Measurements from ENCODE around the gene ENAH.
"Not testable (repeated sequence)": the region's sequence is repeated elsewhere in the genome, so short reads cannot be mapped to it uniquely, and the experiment has no call there.

The ENAH gene

GRCh38 chr1:225642177-225642576 lies 10.7 kb downstream of the ENAH start:
- no peak for DNase-seq

GRCh38 chr1:225638853-225639252 lies 14.1 kb downstream of the ENAH start:
- no peak for DNase-seq

GRCh38 chr1:225637651-225638199 lies 15.2 kb downstream of the ENAH start:
- DNase-seq: no peak

DNA sequence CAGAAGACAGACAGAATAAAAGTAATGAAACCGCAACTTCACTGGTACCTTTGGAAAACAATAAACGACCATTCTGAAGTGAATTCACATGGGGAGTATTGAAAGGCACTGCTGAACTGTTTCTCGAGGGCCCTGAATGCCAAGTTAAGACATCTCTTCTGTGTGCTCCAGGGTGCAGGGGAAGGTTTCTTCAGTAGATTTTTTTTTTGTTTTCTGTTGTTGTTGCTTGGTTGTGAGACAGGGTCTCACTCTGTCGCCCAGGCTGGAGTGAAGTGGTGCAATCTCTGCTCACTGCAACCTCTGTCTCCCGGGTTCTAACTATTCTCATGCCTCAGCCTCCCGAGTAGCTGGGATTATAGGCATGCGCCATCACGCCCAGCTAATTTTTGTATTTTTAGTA lies 15.9 kb downstream of the ENAH start:
- DNase-seq: not testable (repeated sequence)

GRCh38 chr1:225635649-225636048 lies 17.3 kb downstream of the ENAH start:
- DNase-seq: no peak

DNA sequence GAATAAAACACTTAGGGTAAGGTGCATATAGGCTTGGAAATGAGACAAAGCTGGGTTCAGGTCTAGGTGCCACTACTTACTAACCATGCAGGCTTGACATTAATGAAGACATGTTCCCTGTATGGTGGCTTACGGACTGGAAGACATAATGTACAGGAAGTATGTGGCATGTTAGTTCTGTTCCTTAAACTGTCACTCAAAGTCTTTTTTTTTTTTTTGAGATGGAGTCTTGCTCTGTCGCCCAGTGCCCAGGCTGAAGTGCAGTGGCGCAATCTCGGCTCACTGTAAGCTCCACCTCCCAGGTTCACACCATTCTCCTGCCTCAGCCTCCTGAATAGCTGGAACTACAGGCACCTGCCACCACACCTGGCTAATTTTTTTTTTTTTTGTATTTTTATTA lies 20.1 kb downstream of the ENAH start:
- not testable (repeated sequence) for DNase-seq

GRCh38 chr1:225631021-225631663 lies 21.8 kb downstream of the ENAH start:
- DNase-seq: no peak

- no peak for DNase-seq
Observed at GRCh38 chr1:225629483-225629882, 23.4 kb downstream of the ENAH start.

DNA sequence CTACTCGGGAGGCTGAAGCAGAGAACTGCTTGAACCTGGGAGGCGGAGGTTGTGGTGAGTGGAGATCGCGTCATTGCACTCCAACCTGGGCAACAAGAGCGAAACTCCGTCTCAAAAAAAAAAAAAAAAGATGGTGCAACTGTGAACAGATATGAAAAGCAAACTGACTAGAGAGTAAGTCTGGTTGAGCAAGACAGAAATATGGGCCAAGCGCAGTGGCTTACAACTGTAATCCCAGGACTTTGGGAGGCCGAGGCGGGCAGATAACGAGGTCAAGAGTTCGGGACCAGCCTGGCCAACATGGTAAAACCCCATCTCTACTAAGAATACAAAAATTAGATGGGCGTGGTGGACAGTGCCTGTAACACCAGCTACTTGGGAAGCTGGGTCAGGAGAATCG lies 24.1 kb downstream of the ENAH start:
- not testable (repeated sequence) for DNase-seq

- no peak for DNase-seq
Observed at GRCh38 chr1:225627304-225627947, 25.5 kb downstream of the ENAH start.

DNA sequence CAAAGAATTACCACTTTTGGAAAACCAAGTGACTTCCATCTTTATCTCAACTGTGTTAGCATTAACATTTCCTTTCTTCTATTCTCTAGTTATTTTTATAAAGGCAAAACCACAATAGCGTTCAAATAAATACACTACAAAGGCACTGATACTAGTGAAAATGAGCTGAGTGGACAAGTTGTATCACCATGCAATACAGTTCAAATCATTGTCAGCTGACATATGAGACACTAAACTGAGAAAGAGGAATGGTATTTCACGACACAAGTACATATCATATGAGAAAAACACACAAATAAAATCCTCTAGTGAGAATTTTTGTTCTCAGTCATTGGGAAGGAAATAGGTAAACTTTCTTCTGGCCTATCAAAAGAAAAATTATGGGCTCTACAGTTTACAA lies 26.2 kb downstream of the ENAH start:
- DNase-seq: no peak

- DNase-seq: no peak
Observed at GRCh38 chr1:225617956-225618355, 35.0 kb downstream of the ENAH start.

DNA sequence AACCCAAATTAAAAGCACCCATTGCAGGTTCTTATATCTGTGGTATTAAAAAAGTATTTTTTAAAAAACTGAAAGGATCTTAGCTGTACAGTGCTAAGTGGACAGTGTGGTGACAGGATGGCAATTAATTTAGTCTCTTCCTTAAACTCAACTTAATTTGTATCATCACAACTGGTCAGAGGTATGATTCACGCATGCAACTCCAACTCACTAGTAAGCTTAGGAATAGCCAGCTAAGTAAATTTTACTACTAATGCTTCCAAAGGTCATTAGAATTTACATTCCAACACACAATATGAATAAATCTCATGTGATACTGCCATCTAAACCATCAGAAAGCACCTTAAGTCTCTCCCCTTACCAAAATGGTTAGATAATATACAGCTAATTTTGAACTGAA lies 35.4 kb downstream of the ENAH start:
- no peak for DNase-seq

DNA sequence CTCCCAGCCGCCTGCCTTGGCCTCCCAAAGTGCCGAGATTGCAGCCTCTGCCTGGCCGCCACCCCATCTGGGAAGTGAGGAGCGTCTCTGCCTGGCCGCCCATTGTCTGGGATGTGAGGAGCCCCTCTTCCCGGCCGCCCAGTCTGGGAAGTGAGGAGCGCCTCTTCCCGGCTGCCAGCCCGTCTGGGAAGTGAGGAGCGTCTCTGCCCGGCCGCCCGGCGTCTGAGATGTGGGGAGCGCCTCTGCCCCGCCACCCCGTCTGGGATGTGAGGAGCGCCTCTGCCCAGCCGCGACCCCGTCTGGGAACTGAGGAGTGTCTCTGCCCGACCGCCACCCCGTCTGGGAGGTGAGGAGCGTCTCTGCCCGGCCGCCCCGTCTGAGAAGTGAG lies 37.5 kb downstream of the ENAH start:
- not testable (repeated sequence) for DNase-seq

GRCh38 chr1:225613006-225613405 lies 39.9 kb downstream of the ENAH start:
- DNase-seq: no peak

GRCh38 chr1:225612287-225612686 lies 40.6 kb downstream of the ENAH start:
- no peak for DNase-seq

GRCh38 chr1:225611537-225612223 lies 41.2 kb downstream of the ENAH start:
- DNase-seq: no peak

DNA sequence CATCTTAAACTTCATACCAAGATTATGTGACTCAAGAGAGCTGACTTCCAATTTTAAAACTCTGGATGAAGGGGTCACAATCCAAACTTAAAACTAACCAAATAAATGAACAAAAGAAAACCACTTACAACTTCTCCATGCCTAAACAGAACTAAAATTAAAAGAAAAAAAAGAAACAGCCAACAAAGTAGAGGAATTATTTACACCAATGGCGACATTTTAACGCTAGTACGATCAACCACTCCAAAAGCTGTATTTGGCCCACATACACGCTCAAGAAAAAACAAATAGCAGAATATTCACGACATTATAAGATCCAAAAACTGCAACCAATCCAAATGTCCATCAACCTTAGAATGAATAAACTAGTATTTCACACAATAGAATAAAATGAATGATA lies 42.4 kb downstream of the ENAH start:
- no peak for DNase-seq

DNA sequence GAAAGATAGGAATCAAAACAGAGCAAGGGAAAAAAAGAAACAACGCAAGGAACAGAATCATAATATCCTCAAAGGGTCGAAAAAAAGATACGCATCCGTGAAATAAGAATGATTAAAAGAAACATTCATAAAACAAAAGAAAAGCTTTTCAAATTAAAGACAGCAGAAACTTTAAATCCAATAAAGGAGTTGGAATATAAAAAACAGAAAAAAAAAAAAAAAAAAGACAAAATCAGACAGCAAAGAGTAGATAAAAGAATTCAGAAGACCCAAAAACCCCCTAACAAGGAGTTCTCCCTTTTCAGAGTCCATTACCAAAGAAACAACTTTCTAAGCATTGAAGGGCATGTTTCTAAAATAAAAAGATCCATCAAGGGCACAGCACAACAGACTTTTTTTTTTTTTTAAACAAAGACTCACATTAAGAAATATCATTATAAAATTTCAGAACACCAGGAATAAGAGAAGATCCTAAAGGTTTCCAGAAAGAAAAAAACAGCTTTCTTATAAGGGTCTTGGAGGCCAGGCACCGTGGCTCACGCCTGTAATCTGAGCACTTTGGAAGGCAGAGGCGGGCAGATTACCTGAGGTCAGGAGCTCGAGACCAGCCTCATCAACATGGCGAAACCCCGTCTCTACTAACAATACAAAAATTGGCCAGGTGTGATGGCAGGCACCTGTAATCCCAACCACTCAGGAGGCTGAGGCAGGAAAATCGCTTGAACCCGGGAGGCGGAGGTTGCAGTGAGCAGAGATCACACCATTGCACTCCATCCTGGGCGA lies 44.7 kb downstream of the ENAH start:
- no peak for DNase-seq

GRCh38 chr1:225607355-225607754 lies 45.6 kb downstream of the ENAH start:
- DNase-seq: no peak

GRCh38 chr1:225603538-225604354 lies 49.2 kb downstream of the ENAH start:
- DNase-seq: no peak

DNA sequence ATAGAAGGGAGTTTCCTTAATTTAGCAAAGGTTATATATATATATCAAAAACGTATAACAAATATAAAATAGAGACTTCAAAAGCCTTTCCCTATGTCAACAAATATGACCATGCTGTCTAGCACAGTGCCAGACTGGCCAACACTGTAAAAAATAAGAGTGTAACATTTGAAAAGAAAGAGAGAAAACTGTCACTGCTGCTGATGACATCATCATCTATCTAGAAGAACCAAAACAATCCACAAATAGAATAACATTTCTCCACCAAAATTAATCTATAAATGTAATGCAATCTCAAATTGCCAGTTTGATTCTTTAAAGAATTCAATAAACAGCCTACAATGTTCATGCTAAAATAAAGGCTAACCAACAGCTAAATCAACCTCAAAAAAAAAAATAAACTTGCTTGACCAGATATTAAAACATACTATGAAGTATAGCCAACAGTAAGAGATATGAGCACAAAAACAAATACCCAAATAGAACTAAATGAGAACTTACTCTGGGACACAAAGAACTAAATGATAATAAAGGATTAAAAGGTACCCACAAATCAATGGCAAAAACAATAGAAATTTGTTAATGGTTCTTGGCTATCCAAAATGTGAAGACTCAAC lies 50.2 kb downstream of the ENAH start:
- DNase-seq: no peak
